ENCODE measurements around the gene PLXDC2. TPM values are rescaled to one million over a fixed set of nuclear protein-coding genes. Genes with fewer than 3 reads are reported as not detected.

Gene PLXDC2
- total and polyA plus RNA-seq, 2 experiments from 2014 or later, result 13.5 to 19.4 TPM

DNA sequence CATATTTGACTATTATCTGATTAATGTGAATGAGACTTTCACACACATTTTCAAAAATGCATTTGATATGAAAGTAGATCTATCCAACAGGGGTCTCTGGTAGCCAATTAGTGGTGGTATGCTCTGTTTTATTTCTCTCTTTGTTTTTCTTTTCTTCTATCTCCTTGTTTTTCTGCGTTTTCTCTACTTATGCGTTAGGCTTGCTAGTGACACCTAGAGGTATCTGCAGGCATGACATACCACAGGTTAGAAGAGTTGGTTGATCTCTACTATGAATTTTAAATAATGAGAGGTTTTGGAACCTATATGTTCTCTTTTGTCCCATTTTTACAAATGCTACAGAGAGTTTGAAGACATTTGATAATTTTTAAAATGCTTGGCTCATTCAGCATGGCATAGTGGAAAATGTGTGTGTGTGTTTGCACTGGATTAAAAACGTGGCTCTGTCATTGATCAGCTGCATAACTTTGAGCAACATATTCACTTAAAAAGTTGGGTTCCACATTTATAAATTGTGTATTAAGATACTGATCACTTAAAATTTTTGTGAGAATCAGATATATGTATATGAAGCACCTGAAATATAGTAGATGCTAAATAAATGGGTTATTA, 28.1 kb upstream of the PLXDC2 start:
- H3K4me1 ChIP-seq (ENCODE audit: insufficient read depth), result peaks cover 6% of the 10 kb centered on the region
- no peaks in the 10 kb centered on the region for H3K9me2 ChIP-seq (ENCODE audit: insufficient read depth)
- TF ChIP-seq NANOG (IDR thresholded peaks at IDR 0.05; ENCODE audit: borderline replicate concordance), result no peak
- TF ChIP-seq, protein P1, sequence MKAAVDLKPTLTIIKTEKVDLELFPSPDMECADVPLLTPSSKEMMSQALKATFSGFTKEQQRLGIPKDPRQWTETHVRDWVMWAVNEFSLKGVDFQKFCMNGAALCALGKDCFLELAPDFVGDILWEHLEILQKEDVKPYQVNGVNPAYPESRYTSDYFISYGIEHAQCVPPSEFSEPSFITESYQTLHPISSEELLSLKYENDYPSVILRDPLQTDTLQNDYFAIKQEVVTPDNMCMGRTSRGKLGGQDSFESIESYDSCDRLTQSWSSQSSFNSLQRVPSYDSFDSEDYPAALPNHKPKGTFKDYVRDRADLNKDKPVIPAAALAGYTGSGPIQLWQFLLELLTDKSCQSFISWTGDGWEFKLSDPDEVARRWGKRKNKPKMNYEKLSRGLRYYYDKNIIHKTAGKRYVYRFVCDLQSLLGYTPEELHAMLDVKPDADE (IDR thresholded peaks at IDR 0.05), result no peak
- TF ChIP-seq, protein P2, sequence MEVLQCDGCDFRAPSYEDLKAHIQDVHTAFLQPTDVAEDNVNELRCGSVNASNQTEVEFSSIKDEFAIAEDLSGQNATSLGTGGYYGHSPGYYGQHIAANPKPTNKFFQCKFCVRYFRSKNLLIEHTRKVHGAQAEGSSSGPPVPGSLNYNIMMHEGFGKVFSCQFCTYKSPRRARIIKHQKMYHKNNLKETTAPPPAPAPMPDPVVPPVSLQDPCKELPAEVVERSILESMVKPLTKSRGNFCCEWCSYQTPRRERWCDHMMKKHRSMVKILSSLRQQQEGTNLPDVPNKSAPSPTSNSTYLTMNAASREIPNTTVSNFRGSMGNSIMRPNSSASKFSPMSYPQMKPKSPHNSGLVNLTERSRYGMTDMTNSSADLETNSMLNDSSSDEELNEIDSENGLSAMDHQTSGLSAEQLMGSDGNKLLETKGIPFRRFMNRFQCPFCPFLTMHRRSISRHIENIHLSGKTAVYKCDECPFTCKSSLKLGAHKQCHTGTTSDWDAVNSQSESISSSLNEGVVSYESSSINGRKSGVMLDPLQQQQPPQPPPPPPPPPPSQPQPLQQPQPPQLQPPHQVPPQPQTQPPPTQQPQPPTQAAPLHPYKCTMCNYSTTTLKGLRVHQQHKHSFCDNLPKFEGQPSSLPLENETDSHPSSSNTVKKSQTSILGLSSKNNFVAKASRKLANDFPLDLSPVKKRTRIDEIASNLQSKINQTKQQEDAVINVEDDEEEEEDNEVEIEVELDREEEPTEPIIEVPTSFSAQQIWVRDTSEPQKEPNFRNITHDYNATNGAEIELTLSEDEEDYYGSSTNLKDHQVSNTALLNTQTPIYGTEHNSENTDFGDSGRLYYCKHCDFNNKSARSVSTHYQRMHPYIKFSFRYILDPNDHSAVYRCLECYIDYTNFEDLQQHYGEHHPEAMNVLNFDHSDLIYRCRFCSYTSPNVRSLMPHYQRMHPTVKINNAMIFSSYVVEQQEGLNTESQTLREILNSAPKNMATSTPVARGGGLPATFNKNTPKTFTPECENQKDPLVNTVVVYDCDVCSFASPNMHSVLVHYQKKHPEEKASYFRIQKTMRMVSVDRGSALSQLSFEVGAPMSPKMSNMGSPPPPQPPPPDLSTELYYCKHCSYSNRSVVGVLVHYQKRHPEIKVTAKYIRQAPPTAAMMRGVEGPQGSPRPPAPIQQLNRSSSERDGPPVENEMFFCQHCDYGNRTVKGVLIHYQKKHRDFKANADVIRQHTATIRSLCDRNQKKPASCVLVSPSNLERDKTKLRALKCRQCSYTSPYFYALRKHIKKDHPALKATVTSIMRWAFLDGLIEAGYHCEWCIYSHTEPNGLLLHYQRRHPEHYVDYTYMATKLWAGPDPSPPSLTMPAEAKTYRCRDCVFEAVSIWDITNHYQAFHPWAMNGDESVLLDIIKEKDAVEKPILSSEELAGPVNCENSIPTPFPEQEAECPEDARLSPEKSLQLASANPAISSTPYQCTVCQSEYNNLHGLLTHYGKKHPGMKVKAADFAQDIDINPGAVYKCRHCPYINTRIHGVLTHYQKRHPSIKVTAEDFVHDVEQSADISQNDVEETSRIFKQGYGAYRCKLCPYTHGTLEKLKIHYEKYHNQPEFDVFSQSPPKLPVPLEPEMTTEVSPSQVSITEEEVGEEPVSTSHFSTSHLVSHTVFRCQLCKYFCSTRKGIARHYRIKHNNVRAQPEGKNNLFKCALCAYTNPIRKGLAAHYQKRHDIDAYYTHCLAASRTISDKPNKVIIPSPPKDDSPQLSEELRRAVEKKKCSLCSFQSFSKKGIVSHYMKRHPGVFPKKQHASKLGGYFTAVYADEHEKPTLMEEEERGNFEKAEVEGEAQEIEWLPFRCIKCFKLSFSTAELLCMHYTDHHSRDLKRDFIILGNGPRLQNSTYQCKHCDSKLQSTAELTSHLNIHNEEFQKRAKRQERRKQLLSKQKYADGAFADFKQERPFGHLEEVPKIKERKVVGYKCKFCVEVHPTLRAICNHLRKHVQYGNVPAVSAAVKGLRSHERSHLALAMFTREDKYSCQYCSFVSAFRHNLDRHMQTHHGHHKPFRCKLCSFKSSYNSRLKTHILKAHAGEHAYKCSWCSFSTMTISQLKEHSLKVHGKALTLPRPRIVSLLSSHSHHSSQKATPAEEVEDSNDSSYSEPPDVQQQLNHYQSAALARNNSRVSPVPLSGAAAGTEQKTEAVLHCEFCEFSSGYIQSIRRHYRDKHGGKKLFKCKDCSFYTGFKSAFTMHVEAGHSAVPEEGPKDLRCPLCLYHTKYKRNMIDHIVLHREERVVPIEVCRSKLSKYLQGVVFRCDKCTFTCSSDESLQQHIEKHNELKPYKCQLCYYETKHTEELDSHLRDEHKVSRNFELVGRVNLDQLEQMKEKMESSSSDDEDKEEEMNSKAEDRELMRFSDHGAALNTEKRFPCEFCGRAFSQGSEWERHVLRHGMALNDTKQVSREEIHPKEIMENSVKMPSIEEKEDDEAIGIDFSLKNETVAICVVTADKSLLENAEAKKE (CRISPR knock-in tag; IDR thresholded peaks at IDR 0.05), result no peak
- TF ChIP-seq, protein P3, sequence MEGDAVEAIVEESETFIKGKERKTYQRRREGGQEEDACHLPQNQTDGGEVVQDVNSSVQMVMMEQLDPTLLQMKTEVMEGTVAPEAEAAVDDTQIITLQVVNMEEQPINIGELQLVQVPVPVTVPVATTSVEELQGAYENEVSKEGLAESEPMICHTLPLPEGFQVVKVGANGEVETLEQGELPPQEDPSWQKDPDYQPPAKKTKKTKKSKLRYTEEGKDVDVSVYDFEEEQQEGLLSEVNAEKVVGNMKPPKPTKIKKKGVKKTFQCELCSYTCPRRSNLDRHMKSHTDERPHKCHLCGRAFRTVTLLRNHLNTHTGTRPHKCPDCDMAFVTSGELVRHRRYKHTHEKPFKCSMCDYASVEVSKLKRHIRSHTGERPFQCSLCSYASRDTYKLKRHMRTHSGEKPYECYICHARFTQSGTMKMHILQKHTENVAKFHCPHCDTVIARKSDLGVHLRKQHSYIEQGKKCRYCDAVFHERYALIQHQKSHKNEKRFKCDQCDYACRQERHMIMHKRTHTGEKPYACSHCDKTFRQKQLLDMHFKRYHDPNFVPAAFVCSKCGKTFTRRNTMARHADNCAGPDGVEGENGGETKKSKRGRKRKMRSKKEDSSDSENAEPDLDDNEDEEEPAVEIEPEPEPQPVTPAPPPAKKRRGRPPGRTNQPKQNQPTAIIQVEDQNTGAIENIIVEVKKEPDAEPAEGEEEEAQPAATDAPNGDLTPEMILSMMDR (conservative IDR thresholded peaks at IDR 0.05; ENCODE audit: low read depth in 2 of 2), result peak; percentile 73 to 98
- no peaks in the 10 kb centered on the region for H4K20me1 ChIP-seq (replicated peaks; ENCODE audit: insufficient read depth)
- peak; percentile 89 for DNase-seq (ENCODE audit: low spot score)
- peak; percentile 58; the same call in 2 of the 3 replicates for ATAC-seq
- H3K9me3 Mint-ChIP-seq, result 0 out of 3 replicates have a peak, but pooled peaks cover 3% of the 10 kb centered on the region
- no peaks in the 10 kb centered on the region for H3K27me3 ChIP-seq (ENCODE audit: insufficient read depth)
- no peaks in the 10 kb centered on the region for H3K79me2 ChIP-seq (replicated peaks; ENCODE audit: insufficient read depth)
- no peak overlapping the region for H3K4me3 Mint-ChIP-seq
- no peak overlapping the region for H3K4me3 ChIP-seq
- H3K36me3 Mint-ChIP-seq (ENCODE audit: low read depth), result no peaks in the 10 kb centered on the region
- no peak overlapping the region for H3K27ac Mint-ChIP-seq
- no peak overlapping the region for H2AFZ ChIP-seq
- no peak overlapping the region for H3K4me2 ChIP-seq
- no peaks in the 10 kb centered on the region for H3F3A ChIP-seq (replicated peaks; ENCODE audit: low read depth)
- H3K27me3 Mint-ChIP-seq (ENCODE audit: insufficient read depth, low read depth, poor library complexity), result peaks cover 2% of the 10 kb centered on the region
- no peak overlapping the region for H3K27ac ChIP-seq (ENCODE audit: low read depth)
- H3K36me3 ChIP-seq (ENCODE audit: insufficient read depth), result no peaks in the 10 kb centered on the region
- H3K4me1 Mint-ChIP-seq, result peaks cover 26% of the 10 kb centered on the region
